GM21825 (cell line): ENCODE results near the gene LRRC36.

Experiments used
- ATAC-seq: cut with Tn5 transposase; IDR thresholded peaks from one replicate; pipeline ENCODE4 v1.9.1; 2021; ENCODE audit warnings: mild to moderate bottlenecking, moderate library complexity; ENCODE audit not compliant: unreplicated experiment

LRRC36 gene

DNA sequence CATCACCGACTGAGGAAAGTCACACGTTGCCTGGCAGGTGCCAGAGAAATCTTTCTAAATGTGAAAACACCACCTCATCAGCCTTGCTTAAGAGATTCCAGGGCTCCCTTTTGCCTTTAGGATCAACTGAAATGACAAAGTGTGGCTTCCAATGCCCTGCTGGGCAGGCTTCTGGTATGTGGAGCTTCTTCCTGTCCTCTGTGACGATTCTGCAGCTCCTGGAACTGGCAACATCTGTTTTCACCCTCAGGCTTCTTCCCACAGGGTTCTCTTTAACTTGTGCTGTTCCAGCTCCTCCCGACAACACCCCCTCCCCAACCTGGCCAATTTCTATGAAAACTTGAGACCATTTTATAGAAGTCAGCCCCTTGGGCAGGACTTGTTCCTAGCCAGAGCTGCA is 94.4 kb downstream of the LRRC36 start:
- ATAC-seq: no peak

DNA sequence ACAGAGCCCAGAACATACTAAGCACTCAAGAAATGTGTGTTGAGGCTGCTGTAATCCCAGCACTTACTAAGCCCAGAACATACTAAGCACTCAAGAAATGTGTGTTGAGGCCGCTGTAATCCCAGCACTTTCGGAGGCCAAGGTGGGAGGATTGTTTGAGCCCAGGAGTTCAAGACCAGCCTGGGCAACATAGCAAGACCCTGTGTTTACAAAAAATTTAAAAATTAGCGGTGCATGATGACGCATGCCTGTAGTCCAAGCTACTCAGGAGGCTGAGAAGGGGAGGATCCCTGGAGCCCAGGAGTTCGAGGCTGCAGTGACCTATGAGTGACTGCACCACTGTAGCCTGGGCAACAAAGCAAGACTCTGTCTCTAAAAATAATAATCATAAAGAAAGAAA is 96.4 kb downstream of the LRRC36 start:
- ATAC-seq: no peak

DNA sequence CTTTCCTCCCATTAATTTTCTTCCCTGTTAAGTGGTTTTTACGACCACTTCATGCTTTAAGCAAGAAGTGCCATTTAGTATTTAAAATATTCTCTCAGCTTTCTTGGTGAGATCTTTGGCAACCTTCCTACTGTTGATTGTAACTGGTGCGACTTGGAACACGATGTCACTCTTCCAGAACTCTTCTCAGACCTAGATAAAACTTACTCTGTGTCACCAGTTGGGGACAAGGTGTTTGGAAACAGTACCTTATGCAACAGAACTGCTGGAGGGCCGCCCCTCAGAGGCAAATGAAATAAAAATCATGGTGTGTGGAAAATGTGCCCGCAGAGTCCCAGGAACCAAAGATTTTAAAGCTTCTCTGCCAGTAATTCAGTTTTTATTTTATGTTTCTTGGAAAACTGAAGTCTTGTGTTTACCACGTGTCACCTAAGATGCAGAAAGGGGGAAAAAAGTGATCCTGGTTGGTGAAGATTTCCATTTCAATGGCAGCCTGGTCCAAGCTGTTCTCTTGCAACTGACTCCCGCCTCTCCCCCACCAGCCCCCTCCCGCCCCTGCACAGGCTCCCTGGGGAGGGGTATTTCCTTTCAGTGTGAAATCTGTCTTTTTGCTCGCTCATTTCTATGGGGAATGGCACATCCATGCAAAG is 97.1 kb downstream of the LRRC36 start:
- no peak for ATAC-seq

DNA sequence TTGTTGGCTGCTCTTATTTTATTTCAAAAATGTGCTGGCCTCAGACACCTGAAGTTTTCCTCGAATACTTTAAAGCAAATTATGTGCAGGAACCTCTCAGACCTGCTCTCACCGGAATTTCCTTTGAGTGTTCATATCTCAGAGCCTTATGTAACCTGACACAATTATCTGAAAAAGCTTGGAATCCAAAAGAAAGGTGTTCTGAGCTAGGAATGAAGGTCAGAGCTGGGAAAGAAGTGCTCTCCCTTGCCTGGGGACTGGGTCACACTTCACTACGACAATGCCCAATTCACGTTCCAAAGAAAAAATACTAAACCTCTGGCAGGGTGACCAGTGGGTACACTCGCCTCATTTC is 97.6 kb downstream of the LRRC36 start:
- ATAC-seq: no peak

DNA sequence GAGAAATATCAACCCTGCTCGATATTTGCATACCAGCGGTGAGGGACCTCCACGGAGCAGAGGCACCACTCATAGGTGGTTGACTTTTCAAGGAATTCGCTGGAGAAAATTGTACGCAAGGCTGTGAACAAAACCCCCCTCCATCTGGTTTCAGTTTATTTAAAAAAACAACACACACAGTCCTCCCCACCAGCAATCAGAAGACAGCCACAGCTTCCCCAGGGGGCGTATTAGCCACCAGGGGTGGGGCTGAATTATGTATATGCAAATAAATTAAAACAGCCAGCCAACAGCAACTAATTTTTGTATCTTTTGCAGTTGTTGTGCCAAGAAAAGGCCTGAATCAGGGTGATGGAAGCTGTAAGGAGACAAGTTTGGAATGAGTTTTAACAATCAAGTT is 98.4 kb downstream of the LRRC36 start:
- ATAC-seq: no peak

DNA sequence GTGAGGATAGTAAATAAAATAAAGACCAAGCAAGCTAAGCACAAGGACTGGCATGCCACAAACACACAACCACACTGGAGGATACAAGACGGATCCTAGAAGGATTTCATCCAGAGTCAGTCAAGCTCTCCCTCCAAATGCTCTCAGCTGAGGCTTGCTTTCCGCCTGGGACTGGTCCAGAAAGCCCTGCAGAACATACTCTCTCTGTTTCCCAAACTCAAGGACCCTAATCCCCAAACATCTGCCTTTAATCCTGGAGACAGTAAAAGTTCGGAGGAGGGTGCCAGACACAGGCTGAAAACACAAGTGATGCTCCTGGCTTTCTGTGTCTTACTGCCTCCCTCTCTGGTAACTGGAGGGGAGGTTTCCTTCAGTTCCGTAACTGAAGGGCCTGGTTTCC is 99.0 kb downstream of the LRRC36 start:
- no peak for ATAC-seq

DNA sequence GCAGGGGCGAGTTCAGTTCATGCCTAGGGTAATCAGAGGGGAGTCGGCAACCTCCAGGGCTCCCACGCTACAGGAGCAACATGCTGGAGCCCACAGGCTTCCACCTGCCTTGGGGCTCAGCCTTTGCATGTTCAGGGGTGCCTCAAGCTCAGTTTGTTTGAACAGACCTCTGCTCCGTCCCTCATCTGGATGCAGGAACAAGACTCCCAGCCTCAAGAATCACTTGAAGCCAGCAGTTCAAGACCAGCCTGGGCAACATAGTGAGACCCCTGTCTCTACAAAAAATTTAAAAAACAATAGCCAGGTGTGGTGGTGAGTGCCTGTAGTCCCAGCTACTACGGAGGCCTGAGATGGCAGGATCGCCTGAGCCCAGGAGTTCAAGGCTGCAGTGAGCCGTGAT is 99.4 kb downstream of the LRRC36 start:
- ATAC-seq: no peak

DNA sequence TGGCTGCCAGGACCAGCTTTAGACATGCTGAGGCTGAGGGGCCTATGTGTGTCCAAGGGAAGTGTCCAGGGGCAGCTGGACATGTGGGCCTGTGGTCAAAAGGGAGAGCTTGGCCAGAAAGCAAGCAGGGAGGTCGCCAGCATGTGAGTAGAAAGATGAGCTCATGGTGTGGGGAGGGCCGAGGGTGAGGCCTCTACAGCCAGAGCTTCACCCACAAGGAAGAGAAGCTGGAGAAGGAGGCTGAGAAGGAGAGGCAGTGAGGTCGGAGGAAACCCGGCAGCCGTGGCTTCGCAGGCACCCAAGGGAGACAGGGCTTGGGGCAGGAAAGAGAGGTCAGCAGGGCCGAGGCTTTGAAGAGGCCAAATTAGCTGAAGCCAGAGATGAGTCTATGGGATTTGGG is 100.3 kb downstream of the LRRC36 start:
- no peak for ATAC-seq

DNA sequence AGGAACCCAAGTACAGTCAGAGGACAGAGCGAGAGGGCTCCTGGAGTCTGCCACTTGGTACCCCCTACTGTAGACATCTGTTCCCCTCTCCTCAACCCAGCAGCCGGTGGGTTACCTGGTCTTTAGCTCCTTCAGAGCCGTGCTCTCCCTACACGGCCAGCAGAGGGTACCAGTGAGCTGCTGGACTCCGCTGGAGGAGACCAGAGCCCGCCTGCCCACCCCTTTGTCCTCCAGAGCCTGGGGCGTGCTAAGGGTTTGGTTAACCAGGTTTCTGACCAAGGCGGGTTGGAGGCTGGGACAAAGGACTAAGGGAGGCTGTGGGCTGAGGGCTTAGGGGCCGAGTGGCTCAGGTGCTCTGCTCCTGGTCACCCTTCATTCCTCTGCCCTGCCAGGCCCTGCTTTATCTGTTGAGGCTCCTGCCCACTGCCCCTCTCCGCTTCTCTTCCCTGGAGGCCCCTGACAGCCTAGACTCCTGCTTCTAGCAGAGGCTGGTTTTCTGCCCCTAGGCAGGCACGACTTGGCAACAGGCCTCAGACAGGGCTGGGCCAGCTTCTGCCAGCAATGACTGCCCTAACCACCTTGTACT is 101.6 kb downstream of the LRRC36 start:
- ATAC-seq: no peak

DNA sequence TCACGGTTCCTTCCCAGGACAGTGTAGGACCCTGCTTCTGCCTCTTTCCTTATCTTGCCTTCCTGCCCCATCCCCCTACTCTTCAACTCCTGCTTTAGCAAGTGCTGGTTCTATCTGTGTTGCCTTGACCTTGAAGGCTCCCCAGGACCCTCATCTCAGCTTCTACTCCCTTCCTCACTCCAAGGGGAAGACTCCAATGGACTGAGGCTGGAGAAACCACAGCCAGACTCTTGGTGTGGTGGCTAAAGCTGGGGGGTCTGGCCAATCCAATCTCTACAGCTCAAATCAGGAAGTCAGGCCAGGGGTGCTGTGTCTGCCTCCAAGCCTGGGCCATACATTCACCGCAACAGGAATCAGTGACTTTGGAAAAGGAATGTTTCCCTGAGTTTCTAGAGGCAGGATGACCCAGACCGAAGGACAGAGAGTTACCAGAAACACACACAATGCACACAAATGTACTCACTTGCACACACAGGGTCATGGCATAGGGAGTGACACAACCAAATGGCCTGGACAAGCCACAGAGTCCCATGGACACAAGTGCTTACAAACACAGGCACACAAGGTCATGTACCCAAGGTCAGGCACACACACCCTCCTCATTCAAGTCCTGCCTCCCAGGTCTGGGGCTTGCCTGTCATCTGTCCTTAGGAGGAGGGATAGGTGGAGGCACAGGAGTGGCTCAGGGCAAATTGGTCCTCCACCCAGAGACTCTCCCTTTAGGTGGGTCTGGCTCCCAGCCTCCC is 102.6 kb downstream of the LRRC36 start:
- no peak for ATAC-seq

DNA sequence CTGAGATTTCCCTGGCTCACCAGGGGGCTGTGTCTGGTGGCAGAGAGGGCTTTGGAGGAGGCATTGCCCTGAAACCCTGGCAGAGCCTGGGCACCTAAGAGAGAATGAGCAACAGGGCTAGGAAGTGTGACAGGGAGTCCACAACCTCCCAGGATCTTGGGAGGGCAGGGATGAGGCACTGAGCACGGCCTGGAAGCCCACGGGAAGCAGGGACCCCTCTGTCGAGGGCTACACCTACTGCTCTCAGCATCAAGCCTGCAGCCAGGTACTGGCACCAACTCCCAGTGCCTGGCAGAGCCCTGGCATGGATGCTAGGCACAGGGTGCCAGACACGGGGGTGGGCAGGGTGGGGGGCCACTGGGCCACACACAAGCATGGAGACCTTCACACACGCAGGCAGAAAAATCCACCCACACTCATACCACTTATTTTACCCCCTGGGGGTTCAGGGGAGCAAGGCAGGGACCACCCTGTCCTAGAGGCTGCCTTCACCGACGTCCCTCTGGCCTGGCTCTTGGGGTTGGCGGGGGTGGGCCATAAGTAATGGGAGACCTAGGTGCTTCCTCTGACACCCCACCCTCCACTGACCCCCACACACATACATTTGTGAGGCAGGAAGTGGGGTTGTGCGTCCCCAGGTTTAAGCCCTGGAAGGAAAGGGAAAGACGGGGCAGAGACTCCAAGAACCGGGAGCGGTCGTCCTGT is 103.3 kb downstream of the LRRC36 start:
- no peak for ATAC-seq

DNA sequence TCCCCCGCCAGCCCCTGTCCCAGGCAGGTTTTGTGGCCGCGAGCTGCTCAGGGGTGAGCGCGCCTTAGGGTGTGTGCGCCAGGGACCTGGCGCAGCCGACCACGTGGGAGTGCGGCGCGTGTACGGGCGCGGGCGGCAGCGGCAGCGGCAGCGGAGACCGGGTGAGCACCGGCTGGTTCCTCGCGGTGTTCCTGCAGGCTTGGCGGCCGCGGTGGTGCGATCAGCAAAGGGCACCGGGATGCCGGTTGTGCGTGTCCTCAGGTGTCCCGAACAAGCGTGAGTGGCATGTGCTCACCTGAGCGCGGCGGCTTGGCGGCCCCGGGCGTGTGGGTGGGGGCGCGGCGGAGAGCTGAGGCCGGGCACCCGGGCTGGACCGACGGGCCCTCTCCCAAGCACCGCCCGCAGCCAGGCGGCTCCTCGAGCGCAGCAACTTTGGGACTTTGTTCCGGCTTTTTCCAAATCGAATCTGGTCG is 103.9 kb downstream of the LRRC36 start:
- no peak for ATAC-seq

DNA sequence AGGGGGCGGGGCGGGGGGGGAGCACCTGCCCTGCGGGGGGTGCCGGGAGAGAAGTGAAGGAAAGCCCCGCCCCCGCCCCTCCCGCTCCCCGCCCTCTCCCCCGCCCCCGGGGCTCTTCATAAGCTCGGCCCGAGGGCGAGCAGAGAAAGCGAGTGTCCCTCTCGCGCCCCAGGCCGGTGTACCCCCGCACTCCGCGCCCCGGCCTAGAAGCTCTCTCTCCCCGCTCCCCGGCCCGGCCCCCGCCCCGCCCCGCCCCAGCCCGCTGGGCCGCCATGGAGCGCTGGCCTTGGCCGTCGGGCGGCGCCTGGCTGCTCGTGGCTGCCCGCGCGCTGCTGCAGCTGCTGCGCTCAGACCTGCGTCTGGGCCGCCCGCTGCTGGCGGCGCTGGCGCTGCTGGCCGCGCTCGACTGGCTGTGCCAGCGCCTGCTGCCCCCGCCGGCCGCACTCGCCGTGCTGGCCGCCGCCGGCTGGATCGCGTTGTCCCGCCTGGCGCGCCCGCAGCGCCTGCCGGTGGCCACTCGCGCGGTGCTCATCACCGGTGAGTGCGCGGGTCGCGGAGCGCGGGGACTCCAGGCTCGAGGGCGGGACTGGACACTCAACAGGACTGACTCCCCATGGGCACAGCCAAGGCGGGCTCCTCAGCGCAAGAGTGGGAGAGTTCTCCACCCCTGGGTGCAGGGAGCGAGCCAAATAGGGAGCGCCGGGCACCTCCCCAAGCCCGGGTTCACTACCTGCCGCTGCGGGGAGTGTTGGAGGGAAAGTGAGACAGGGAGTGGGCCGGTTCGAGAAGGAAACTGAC is 104.6 kb downstream of the LRRC36 start, which contains the start of gene HSD11B2:
TSS of gene HSD11B2 (plus strand) at position 145 of the 798 bp plus-strand sequence. CDS start at position 273, 128 bp downstream.
- ATAC-seq: no peak

DNA sequence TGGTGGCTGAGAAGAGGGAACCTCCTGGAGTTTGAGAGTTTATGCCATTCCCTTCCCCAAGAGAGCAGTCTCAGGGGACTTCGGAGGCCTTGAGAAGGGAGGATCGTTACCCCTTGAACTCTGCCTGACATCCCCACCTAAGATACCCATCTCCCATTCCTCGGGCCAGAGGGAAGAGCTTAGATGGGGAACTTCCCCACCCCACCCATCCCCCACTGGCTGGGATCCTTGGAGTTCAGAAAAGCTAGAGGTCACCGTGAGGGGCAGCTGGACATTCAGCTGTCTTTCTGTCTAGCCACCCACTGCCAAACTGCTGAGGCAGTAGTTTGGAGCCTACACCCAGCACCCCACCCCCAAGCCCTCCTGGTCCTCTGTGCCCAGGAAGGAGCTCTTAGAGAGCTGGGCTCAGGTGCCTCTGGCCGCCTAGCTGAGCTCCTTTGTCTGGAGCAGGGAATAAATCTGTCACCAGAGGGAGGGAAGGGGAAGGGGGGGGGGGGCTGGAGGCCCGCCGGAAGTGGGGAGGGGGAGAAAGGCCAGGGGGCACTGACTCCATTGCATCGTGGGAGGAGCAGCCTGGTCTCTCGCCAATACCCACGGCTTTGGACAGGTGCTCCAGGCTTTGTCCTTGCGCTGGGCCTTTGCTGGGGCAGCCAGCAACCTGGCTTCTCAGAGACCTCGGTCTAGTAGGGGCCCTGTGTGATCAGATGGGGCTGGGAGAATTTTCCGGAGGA is 105.3 kb downstream of the LRRC36 start:
- ATAC-seq: no peak

DNA sequence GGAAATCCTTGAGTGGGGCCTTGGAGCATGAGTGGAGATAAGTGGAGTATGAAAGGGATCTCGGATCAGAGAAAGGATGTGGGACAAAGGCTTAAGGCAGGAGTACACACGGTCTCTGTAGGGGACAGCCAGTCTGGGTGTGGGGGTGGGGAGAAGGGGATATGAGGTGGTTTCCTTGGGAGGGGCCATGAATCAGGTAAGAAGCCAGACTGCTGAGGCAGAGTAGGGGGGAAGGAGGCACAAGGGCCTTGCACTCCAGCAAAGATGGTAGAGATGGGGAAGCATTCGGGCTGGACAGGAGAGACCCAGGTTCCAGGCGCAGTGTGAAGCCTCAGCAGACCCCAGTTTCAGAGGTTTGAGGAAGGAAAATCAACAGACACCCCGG is 105.9 kb downstream of the LRRC36 start:
- ATAC-seq: no peak

DNA sequence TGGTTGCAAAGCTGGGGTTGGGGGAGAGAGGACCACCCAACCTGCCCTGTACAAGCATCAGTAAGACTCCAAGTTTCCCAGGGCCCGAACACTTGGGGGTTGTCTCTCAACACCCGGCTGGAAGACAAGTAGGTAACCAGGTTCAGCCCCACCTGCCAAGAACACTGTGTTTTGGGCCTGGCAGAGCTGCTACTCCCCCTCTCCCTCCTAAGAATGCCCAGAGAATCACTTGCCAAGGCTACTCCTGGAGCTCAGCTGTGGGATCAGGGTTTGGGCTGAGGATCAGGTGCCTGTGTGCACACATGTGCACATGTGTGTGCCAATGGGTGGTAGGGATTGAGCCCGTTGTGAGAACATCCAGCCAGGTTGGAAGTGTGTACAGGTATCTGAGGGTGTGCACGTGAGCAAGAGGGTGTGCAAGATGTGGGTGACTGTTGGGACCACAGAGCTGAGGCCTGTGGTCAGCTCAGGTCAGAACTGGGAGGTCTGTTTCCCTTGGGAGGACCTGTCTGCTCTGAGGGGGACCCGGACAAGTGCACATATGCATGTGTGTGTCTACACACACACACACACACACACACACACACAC is 106.6 kb downstream of the LRRC36 start:
- ATAC-seq: no peak
